NCI-H2196 (cell line): ENCODE measurements around the gene PEMT.

Experiments used
- DNase-seq: peaks from one replicate; lab custom pipeline; 2025; ENCODE audit not compliant: unreplicated experiment; lab: John Stamatoyannopoulos, UW

Gene PEMT

DNA sequence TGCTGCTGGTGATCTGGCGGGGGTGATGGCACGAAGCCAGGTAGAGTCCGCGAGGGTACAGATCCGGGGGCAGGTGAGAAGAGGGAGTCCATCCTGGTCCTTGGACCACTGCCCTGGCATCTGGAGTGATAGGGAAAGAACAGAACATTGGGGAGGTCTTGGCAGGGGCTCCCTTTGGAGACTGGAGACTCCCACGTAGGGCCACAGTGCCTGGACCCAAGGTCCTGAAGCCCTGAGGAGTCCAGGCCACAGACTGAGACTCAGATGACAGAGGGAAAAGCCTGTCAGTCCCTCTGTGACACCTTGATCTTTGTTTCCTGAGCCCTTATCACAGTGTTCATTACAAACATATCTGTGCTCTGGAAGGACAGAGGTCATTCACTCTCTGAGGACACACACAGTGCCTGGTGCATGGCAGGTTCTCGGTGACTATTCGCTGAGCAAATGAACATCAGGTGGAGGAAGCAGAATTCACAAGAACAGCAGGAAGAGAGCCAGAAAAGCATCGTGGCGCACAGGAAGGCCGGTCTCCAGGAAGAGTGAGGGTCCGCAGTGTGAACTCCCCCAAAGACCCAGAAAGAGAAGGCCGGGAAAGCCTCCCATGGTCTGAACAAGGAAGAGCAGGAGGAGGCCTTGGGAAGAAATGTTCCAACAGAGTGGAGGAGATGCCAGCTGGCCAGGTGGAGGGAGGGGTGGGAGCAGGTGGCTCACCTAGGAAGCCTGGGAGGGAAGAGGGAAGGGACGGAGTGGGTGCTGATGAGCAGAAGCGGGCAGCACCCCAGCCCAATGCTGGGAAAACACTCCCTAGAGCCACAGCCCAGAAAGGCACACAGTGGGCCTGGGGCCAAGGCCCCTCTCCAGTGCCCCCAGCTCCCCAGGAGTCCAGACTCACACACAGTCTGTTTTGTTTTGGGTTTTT, 20.5 kb downstream of the PEMT start:
- DNase-seq: no peak

- DNase-seq: peak; percentile 28
Measured at GRCh38 chr17:17570140-17570797, 21.2 kb downstream of the PEMT start.

- DNase-seq: no peak
Measured at GRCh38 chr17:17569691-17570090, 21.8 kb downstream of the PEMT start.

DNA sequence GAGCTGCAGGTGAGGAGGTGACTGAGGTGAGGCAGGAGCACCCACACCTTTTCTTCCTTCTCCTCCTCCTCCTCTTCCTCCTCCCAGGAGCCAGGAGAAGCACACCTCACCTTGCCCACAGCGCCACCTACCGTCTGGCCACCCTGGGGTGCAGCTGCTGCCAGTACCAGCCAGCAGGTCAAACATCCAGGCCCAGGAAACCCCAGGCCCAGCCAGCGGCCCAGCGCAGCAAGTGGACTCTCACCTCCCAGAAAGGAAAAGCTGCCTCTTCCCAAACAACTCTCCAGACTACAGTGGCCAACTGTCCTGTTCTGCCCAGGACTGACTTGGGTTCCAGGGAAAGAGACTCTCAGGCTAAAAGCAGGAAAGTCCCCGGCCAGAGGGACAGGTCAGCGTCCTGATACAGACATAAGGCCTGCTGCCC, 22.7 kb downstream of the PEMT start:
- peak; percentile 44 for DNase-seq

- DNase-seq: peak; percentile 60
Measured at GRCh38 chr17:17567631-17568030, 23.9 kb downstream of the PEMT start.

DNA sequence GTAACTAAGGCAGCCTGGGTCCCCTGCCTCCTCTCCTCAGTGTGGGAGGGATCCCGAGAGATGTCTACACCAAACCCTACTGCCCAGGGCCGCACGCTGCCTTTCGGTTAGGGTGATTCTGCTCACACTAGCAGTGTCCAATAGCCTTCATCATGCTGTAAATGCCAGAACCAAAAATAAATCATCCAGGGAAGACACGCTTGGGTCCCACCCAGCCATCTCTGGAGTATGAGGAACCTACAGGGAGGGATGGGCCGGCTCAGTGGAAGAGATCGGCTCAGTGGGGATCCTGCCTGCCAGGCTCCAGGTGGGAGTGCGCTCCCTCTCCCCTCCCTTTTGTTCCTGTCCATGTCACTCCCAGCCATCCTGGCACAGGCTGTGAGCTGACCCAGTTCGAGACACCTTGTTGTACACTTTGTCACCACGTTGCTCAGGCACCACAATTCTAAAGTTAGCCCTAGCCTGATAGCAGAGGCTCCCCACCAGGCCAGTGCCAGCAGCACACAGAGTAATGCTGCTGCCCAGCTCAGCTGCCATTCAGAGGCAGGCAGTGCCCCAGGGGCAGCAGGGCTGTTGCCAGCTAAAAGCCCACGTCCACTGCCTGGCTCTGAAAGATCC, 24.5 kb downstream of the PEMT start:
- DNase-seq: no peak

DNA sequence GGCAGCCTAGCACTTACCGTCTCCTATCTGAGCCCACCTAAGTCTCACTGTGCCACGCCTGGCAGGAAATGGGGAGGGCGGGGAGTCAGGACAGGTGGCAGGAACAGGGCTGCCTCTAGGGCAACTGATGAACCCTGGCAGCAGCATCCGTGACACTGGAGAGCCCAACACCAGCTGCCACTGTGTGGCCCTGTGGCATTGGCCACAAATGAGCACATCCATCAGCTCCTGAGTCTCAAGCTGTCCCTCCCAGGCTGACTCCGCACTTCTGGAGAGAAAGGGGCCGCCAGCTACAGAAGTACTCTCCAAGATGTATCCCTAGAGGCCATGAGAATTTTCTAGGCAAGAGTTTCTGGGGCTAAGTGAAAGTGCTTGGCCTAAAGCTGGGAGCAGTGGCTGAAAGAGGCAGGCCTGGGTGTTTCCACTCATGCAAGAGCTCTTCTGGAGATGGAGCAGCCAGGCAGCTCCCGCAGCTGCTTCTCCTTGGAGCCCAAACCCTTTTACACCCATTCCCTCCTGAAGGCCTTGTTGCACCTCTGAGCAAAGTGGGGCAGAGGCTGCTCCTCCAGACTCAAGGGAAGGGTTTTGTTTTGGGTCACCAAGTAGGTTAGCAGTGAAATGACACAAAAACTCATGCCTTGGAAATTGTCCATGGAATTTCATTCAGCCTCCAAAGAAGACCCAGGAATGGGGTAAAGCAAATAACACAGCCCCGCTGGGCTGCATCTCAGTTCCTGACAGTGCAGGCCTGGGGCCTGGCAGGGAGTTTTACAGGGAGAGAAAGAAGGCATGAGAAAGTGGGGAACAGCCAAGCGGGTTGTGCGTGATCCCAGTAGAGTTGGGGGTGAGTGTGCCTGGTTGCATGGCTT, 25.8 kb downstream of the PEMT start:
- DNase-seq: no peak

- DNase-seq: no peak
Measured at GRCh38 chr17:17564896-17565295, 26.6 kb downstream of the PEMT start.

DNA sequence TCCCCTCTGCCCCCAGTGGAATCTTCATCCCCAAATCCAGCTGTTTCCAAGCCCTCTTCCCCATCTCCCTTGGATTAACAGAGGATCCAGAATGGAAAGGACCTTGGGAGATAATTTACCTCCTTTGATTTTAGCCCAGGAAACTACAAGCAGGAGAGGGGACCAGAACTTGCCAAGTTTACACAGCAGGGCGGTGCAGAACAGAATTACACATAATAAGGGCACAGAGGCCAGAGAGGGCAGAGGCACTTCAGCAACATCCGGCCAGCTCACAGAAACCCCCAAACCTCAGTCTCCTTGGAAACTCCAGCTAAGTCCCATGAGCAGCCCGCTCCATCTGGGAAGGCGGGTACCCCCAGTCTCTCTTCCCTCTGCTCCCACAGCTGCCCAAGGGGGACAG, 27.2 kb downstream of the PEMT start:
- no peak for DNase-seq

DNA sequence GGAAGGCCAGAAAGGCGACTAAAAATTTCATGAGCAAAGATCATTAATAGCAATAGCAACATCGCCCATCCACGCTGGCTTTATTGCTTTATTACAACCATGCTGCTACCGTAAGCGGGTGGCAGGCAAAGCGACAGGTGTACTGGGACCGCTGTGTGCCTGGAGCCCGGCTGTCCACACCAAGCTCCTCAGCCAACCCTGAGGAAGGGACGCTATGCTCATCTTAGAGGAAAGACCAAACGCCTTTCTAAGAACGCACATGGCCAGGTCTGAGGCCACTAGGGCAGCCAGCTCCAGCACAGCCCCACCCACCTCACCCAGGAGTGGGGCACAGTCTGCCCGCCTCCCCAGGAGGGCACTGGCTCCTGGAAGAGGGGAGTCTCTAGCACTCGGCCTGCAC, 28.0 kb downstream of the PEMT start:
- no peak for DNase-seq

GRCh38 chr17:17562146-17562511, 29.4 kb downstream of the PEMT start:
- no peak for DNase-seq

GRCh38 chr17:17561408-17562145, 29.9 kb downstream of the PEMT start:
- DNase-seq: peak; percentile 69

- DNase-seq: no peak
Measured at GRCh38 chr17:17560975-17561374, 30.5 kb downstream of the PEMT start.

DNA sequence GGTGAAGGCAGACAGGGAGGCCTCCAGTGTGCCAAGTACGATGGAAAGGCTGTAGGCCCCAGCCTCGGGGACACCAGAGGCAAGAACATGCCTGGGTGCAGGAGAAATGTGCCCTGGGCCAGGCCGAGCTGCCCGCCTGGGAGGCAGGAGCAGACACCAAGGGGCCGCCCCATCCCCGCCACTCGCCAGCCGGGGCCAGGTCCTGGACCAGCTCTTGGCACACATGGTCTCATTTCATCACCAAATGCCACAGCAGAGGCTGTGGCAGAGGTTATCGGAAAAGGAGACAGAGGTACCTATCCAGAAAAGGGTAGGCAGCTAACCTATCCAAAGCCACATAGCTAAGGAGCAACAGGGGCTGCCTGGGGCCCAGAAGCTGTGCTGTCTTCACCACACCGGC, 31.3 kb downstream of the PEMT start:
- DNase-seq: no peak

DNA sequence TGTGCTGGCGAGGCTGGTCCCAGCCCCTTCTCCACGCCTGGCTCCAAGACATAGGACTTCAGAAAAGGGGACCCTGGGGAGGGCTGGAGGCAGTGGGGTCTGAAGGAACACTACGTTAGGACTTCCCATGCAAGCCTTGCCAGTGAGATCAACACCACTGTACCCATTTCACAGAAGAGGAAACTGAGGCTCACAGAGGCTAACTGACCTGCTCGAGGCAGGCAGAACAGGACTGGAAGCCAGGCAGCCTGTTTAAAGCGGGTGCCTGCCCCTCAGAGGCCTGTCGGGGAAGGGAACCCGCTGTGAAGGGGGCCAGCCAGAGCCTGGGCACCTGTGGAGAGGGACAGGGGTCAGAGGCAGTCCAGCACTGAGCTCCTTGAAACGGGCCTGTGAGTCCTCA, 32.3 kb downstream of the PEMT start:
- DNase-seq: no peak

- DNase-seq: no peak
Measured at GRCh38 chr17:17558431-17558830, 33.1 kb downstream of the PEMT start.

DNA sequence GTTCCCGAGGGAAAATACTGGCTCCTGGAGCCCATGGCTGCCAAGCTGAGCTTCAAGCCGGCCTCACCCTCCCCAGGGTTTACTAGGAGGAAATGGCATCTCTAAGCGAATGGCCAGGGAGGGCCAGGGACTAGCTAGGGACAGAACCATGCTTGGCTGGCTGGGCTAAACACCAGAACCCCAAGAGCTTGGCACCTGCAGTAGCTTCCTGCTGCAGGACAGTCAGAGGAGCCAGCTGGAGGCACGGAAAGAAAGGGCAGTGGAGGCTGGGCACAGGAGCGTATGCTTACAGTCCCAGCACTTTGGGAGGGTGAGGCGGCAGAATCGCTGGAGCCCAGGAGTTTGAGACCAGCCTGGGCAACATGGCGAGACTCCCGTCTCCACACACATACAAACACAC, 33.7 kb downstream of the PEMT start:
- no peak for DNase-seq

- no peak for DNase-seq
Measured at GRCh38 chr17:17556671-17557070, 34.8 kb downstream of the PEMT start.

- DNase-seq: no peak
Measured at GRCh38 chr17:17555906-17556305, 35.6 kb downstream of the PEMT start.

GRCh38 chr17:17555151-17555550, 36.4 kb downstream of the PEMT start:
- no peak for DNase-seq
